PC-9 (cell line): ENCODE measurements around the gene ZDHHC1. TPM values are rescaled to one million over a fixed set of nuclear protein-coding genes. Genes with fewer than 3 reads are reported as not detected.

Source experiments
- BruUV-seq: library from RNA; stranded (reverse); fragments of 400-500 nt; replicated peaks from 2 replicates; lab custom pipeline; 2021; lab: Mats Ljungman, UMichigan
- CTCF ChIA-PET: fragments of 300-600 bp; sonication (Branson Sonifier 250); formaldehyde crosslinking; loops from one replicate; lab custom pipeline; 2022; ENCODE audit warnings: antibody characterized with exemption; lab: Charles Lee
- POLR2A ChIA-PET: fragments of 300-600 bp; sonication (Branson Sonifier 250); formaldehyde crosslinking; loops from one replicate; lab custom pipeline; 2022; ENCODE audit warnings: antibody characterized with exemption; ENCODE audit not compliant: unreplicated experiment; lab: Charles Lee
- DNase-seq, 2 experiments: peaks; one replicate each; pipeline versions ENCODE4 v3.0.0 to v3.0.0-alpha.2; 2015 to 2022; ENCODE audit warnings: mixed read lengths in 1 of 2
- H2AFZ ChIP-seq: fragments of 200-600 bp; sonication (generic); 2 replicates; pipeline ENCODE4 v1.8.1; 2017; ENCODE audit warnings: antibody characterized with exemption
- H3F3A ChIP-seq: fragments of 200-600 bp; sonication (generic); 2 replicates; pipeline ENCODE4 v1.8.1; 2017; ENCODE audit warnings: antibody characterized with exemption, mild to moderate bottlenecking, low read depth; ENCODE audit not compliant: insufficient read depth
- H3K27ac ChIP-seq: fragments of 200-600 bp; sonication (generic); 2 replicates; pipeline ENCODE4 v1.6.1; 2016; ENCODE audit warnings: mixed run types
- H3K27me3 ChIP-seq: fragments of 200-600 bp; sonication (generic); 2 replicates; pipeline ENCODE4 v1.6.1; 2016; ENCODE audit warnings: low read depth, mixed run types; ENCODE audit not compliant: insufficient read depth
- H3K36me3 ChIP-seq: fragments of 200-600 bp; sonication (generic); 2 replicates; pipeline ENCODE4 v1.6.1; 2016; ENCODE audit warnings: low read depth, mixed run types
- H3K4me1 ChIP-seq: fragments of 200-600 bp; sonication (generic); replicated peaks from 2 replicates; pipeline ENCODE4 v1.6.1; 2016; ENCODE audit warnings: mixed run types; ENCODE audit not compliant: insufficient read depth
- H3K4me2 ChIP-seq: fragments of 200-600 bp; sonication (generic); 2 replicates; pipeline ENCODE4 v1.6.1; 2017; ENCODE audit warnings: mixed run types
- H3K4me3 ChIP-seq: fragments of 200-600 bp; sonication (generic); 2 replicates; pipeline ENCODE4 v1.6.1; 2016; ENCODE audit warnings: mixed run types
- H3K79me2 ChIP-seq: fragments of 200-600 bp; sonication (generic); 2 replicates; pipeline ENCODE4 v1.6.1; 2017; ENCODE audit warnings: low read depth, mixed run types
- H3K9me2 ChIP-seq: fragments of 200-600 bp; sonication (generic); 2 replicates; pipeline ENCODE4 v1.8.1; 2017; ENCODE audit warnings: mild to moderate bottlenecking; ENCODE audit not compliant: insufficient read depth
- H3K9me3 ChIP-seq: fragments of 200-600 bp; sonication (generic); 2 replicates; pipeline ENCODE4 v1.8.1; 2016; ENCODE audit warnings: low read depth; ENCODE audit not compliant: insufficient read depth
- H4K20me1 ChIP-seq: fragments of 200-600 bp; sonication (generic); 2 replicates; pipeline ENCODE4 v1.8.1; 2017; ENCODE audit not compliant: insufficient read depth
- EZH2 ChIP-seq: fragments of 200-600 bp; sonication (generic); IDR thresholded peaks from 2 replicates; pipeline ENCODE4 v1.8.0; 2017; ENCODE audit warnings: antibody characterized with exemption, low read depth
- intact Hi-C: fragments of 100-400 bp; cut with micrococcal nuclease; formaldehyde crosslinking; loops from one replicate; pipeline ENCODE4 v1.10.0; 2022; ENCODE audit not compliant: unreplicated experiment
- total RNA-seq: library from RNA; stranded (reverse); gene quantifications from 2 replicates; pipeline ENCODE4 v1.2.3, GENCODE V29; 2021
- TF ChIP-seq, protein P1 (sequence below): fragments of 200-600 bp; sonication (generic); conservative IDR thresholded peaks from 2 replicates; pipeline ENCODE4 v1.6.1; 2017; ENCODE audit warnings: mixed run types, antibody characterized with exemption, mild to moderate bottlenecking, moderate library complexity

ZDHHC1 gene
- total RNA-seq, 1 experiment from 2014 or later, result 12.8 TPM

DNA sequence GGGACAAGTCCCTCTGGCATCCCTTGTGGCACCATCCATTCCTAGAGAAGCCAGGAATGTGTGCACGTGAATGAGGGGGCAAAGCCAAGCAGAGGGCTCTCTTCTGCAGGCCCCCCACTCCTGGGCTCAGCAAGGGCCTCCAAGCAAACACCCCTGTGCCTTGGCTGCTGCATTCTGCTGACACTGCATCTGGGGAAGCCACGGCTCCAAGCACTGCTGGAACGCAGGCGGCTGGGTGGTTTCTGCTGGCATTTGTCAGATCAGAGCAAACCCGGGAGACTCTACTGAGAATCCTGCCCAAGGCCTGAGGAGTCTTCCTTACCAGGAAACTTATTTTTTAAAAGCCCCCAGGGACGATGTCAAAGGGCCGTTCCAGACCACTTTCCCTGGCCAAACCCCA, 41.3 kb upstream of the ZDHHC1 start:
- H3F3A ChIP-seq, result no peaks in the 10 kb centered on the region
- intact Hi-C loops, result no loop called here
- H3K27ac ChIP-seq, result no peak overlapping the region
- H3K9me2 ChIP-seq, result no peaks in the 10 kb centered on the region
- no peak overlapping the region for H2AFZ ChIP-seq
- H3K9me3 ChIP-seq, result no peaks in the 10 kb centered on the region
- H3K27me3 ChIP-seq, result no peaks in the 10 kb centered on the region
- no TSS peak for BruUV-seq
- no peaks in the 10 kb centered on the region for H3K4me1 ChIP-seq
- TF ChIP-seq, protein P1, sequence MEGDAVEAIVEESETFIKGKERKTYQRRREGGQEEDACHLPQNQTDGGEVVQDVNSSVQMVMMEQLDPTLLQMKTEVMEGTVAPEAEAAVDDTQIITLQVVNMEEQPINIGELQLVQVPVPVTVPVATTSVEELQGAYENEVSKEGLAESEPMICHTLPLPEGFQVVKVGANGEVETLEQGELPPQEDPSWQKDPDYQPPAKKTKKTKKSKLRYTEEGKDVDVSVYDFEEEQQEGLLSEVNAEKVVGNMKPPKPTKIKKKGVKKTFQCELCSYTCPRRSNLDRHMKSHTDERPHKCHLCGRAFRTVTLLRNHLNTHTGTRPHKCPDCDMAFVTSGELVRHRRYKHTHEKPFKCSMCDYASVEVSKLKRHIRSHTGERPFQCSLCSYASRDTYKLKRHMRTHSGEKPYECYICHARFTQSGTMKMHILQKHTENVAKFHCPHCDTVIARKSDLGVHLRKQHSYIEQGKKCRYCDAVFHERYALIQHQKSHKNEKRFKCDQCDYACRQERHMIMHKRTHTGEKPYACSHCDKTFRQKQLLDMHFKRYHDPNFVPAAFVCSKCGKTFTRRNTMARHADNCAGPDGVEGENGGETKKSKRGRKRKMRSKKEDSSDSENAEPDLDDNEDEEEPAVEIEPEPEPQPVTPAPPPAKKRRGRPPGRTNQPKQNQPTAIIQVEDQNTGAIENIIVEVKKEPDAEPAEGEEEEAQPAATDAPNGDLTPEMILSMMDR, result no peak
- no peak for TF ChIP-seq EZH2
- POLR2A ChIA-PET, result no interaction called here
- no peak for DNase-seq
- H3K4me2 ChIP-seq, result no peak overlapping the region
- no peak overlapping the region for H3K4me3 ChIP-seq
- no peaks in the 10 kb centered on the region for H3K36me3 ChIP-seq
- peaks cover 29% of the 10 kb centered on the region for H4K20me1 ChIP-seq
- H3K79me2 ChIP-seq, result 0 out of 2 replicates have a peak, but pooled peaks cover 3% of the 10 kb centered on the region
- CTCF ChIA-PET, result no interaction called here

DNA sequence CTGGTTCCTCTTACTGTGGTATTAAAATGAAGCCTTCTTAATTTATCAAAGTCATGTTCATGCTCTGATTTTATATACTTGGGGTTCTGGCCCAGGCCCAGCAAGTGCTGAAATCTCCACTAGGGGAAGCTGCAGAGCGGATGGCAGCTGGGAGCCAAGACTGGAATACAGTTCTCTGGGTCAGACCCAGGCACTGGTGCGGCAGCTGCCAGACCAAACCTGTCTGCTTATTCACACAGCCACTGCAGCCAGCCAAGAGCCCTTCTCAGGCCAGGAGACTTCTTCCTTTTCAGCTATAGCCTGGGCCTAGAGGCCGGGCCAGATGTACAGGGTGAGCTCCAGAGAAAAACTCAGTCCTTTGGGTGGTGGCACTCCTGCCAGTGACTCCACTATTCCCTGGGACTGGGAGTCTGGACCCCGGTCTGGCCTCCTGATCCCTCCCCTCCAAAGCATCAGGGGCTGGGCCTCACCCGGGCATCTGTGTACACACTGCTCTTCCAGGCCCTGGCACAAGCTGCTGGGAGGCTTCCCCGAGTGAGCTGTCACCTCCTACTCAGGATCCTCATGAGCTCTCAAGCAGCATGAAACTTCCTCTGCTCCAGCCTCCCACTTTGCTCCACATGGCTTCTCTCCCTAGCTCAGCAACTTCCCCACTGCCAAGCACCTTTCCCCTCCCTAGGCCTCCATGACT, 40.3 kb upstream of the ZDHHC1 start:
- Histone ChIP-seq H3F3A (0 out of 2 replicates have a peak, but pooled peaks cover 4% of the 10 kb centered on the region), H3K4me1 (peaks cover 4% of the 10 kb centered on the region; the same call in 1 of the 2 replicates), H3K4me3 (no peak overlapping the region), H4K20me1 (peaks cover 26% of the 10 kb centered on the region), H2AFZ (no peak overlapping the region), H3K27ac (no peak overlapping the region), H3K27me3 (no peaks in the 10 kb centered on the region), H3K79me2 (no peaks in the 10 kb centered on the region), H3K9me3 (no peaks in the 10 kb centered on the region), H3K4me2 (no peak overlapping the region), H3K9me2 (no peaks in the 10 kb centered on the region), H3K36me3 (no peaks in the 10 kb centered on the region)
- no peak for TF ChIP-seq EZH2
- TF ChIP-seq, protein P1, result peak; percentile 40; the same call in 1 of the 2 replicates
- DNase-seq, result no peak
- no TSS peak for BruUV-seq
- ChIA-PET POLR2A (no interaction called here), CTCF (no interaction called here)
- intact Hi-C loops, result no loop called here

DNA sequence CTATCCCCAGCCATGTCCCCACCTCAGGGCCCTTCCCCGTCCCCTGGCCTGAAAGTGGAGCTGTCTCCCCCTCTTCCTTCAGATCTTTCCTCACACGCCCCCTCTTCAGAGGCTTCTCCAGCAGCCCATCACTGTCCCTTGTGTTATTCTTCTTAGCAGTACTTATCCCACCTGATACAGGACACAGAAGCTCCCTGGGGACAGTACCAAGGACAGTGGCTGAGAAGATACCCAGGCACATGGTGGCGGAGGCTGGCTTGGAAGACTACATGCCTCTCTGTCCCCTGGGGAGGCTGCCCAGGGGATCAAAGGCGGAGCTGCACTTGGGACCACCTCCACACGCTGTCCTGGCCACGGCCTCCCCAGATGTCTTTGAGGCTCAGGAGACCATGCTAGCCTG, 38.6 kb upstream of the ZDHHC1 start:
- Histone ChIP-seq H3K9me3 (no peaks in the 10 kb centered on the region), H3K4me1 (peaks cover 4% of the 10 kb centered on the region; the same call in 1 of the 2 replicates), H3K27ac (no peak overlapping the region), H3K4me3 (no peak overlapping the region), H3F3A (0 out of 2 replicates have a peak, but pooled peaks cover 4% of the 10 kb centered on the region), H3K9me2 (no peaks in the 10 kb centered on the region), H3K36me3 (no peaks in the 10 kb centered on the region), H3K4me2 (no peak overlapping the region), H3K27me3 (no peaks in the 10 kb centered on the region), H2AFZ (no peak overlapping the region), H4K20me1 (peaks cover 21% of the 10 kb centered on the region), H3K79me2 (no peaks in the 10 kb centered on the region)
- POLR2A ChIA-PET, result no interaction called here
- TF ChIP-seq, protein P1, result no peak
- no peak for TF ChIP-seq EZH2
- intact Hi-C loops, result no loop called here
- DNase-seq, result no peak
- no TSS peak for BruUV-seq
- CTCF ChIA-PET, result no interaction called here
